A549 (cell line): ENCODE results near the gene XRCC2. TPM values are rescaled to one million over a fixed set of nuclear protein-coding genes. Genes with fewer than 3 reads are reported as not detected.

Source experiments
- ATAC-seq, 2 experiments: fragments of 200-7000 bp in 1 of 2; fragments of >200 bp in 1 of 2; cut with Nextera tagmentation in 1 of 2; cut with Tn5 transposase in 1 of 2; 3 replicates each; pipeline versions ENCODE4 v1.8.0 to v1.9.1; 2018 to 2020; ENCODE audit warnings: mild to moderate bottlenecking in 1 of 2, moderate library complexity in 1 of 2
- CTCF ChIA-PET: fragments of 300-600 bp; sonication (Branson Sonifier 250); formaldehyde crosslinking; extraction: SDS; loops from one replicate; lab custom pipeline; 2021; ENCODE audit warnings: antibody characterized with exemption, inconsistent platforms; lab: Yijun Ruan, JAX
- POLR2A ChIA-PET: fragments of 350-600 bp; formaldehyde crosslinking; extraction: SDS; loops from one replicate; lab custom pipeline; 2021; ENCODE audit warnings: antibody characterized with exemption, inconsistent platforms; lab: Yijun Ruan, JAX
- DNase-seq, 2 experiments: peaks; one replicate each; pipeline versions ENCODE4 v3.0.0 to v3.0.0-alpha.2; 2011 to 2016; ENCODE audit warnings: low read depth in 1 of 2, low spot score in 1 of 2
- FAIRE-seq: peaks from 2 replicates; lab custom pipeline; 2011; peaks lifted over from hg19 to GRCh38; lab: Jason Lieb, UNC
- H3K27ac ChIP-seq, 2 experiments: fragments of >200 bp; sonication (Bioruptor Twin); formaldehyde crosslinking; 3 replicates each; pipeline ENCODE4 v1.5.1; 2016 to 2017
- H3K4me1 ChIP-seq: fragments of >200 bp; sonication (Bioruptor Twin); formaldehyde crosslinking; 3 replicates; pipeline ENCODE4 v1.6.1; 2016
- H3K4me2 ChIP-seq: fragments of >200 bp; sonication (Bioruptor Twin); formaldehyde crosslinking; 3 replicates; pipeline ENCODE4 v1.6.1; 2016
- H3K4me3 ChIP-seq: fragments of >200 bp; sonication (Bioruptor Twin); formaldehyde crosslinking; 3 replicates; pipeline ENCODE4 v1.5.1; 2016
- H3K9me3 ChIP-seq: fragments of >200 bp; sonication (Bioruptor Twin); formaldehyde crosslinking; 3 replicates; pipeline ENCODE4 v1.6.1; 2016
- CBX8 ChIP-seq: fragments of 200-600 bp; sonication (generic); IDR thresholded peaks from 2 replicates; pipeline ENCODE4 v1.6.1; 2016
- CEBPB ChIP-seq, 2 experiments: fragments of >200 bp in 1 of 2; sonication (Bioruptor Twin) in 1 of 2; formaldehyde crosslinking in 1 of 2; IDR thresholded peaks; 2 replicates each; pipeline ENCODE4 v1.6.1; 2012 to 2016
- CTCF ChIP-seq: fragments of >200 bp; sonication (Bioruptor Twin); formaldehyde crosslinking; IDR thresholded peaks from 3 replicates; pipeline ENCODE4 v1.5.1; 2016
- E2F6 ChIP-seq: IDR thresholded peaks from 2 replicates; pipeline ENCODE4 v1.6.1; 2012; ENCODE audit warnings: low read depth, borderline replicate concordance
- EHMT2 ChIP-seq: fragments of 200-600 bp; sonication (generic); IDR thresholded peaks from 2 replicates; pipeline ENCODE4 v1.6.1; 2016; ENCODE audit warnings: antibody characterized with exemption, low read depth, mild to moderate bottlenecking, moderate library complexity
- EP300 ChIP-seq, 2 experiments: fragments of >200 bp; sonication (Bioruptor Twin); formaldehyde crosslinking; IDR thresholded peaks; 2 replicates in 1 of 2; 3 replicates in 1 of 2; pipeline ENCODE4 v1.6.1; 2016 to 2017
- FOSB ChIP-seq: fragments of 250-450 bp; sonication (Bioruptor Pico); IDR thresholded peaks from 2 replicates; pipeline ENCODE4 v1.5.0; 2020; ENCODE audit warnings: mild to moderate bottlenecking, moderate library complexity
- HDAC2 ChIP-seq: fragments of 200-600 bp; sonication (generic); IDR thresholded peaks from 2 replicates; pipeline ENCODE4 v1.6.1; 2016
- HEYL ChIP-seq: fragments of 250-450 bp; sonication (Bioruptor Pico); IDR thresholded peaks from 2 replicates; pipeline ENCODE4 v1.8.0; 2021; ENCODE audit warnings: mild to moderate bottlenecking, moderate library complexity
- HOXA7 ChIP-seq: fragments of 250-450 bp; sonication (Bioruptor Pico); IDR thresholded peaks from 2 replicates; pipeline ENCODE4 v1.5.0; 2020; ENCODE audit warnings: mild to moderate bottlenecking, moderate library complexity
- HOXB5 ChIP-seq: fragments of 250-450 bp; sonication (Bioruptor Pico); IDR thresholded peaks from 2 replicates; pipeline ENCODE4 v1.5.0; 2020; ENCODE audit warnings: mild to moderate bottlenecking, moderate library complexity
- KDM1A ChIP-seq: fragments of 200-600 bp; sonication (generic); IDR thresholded peaks from 2 replicates; pipeline ENCODE4 v1.6.1; 2016; ENCODE audit warnings: low read depth, mild to moderate bottlenecking
- KDM5A ChIP-seq: fragments of 200-600 bp; sonication (generic); IDR thresholded peaks from 2 replicates; pipeline ENCODE4 v1.6.1; 2016; ENCODE audit warnings: antibody characterized with exemption, mild to moderate bottlenecking
- MAZ ChIP-seq: fragments of 150-350 bp; IDR thresholded peaks from 2 replicates; pipeline ENCODE4 v1.6.1; 2014; ENCODE audit warnings: antibody characterized with exemption, low read depth, low read length, borderline replicate concordance
- MYC ChIP-seq: IDR thresholded peaks from 2 replicates; pipeline ENCODE4 v1.6.1; 2012; ENCODE audit warnings: mild to moderate bottlenecking, inconsistent platforms, low read length, improper control_type of control experiment, borderline replicate concordance
- NR3C1 ChIP-seq: fragments of >200 bp; sonication (Bioruptor Twin); formaldehyde crosslinking; IDR thresholded peaks from 3 replicates; pipeline ENCODE4 v1.6.1; 2017
- POLR2A ChIP-seq: IDR thresholded peaks from 2 replicates; pipeline ENCODE4 v1.6.1; 2012; ENCODE audit warnings: mild to moderate bottlenecking, low read length
- POLR2AphosphoS2 ChIP-seq: conservative IDR thresholded peaks from 2 replicates; pipeline ENCODE4 v1.6.1; 2012; ENCODE audit warnings: low read length, improper control_type of control experiment, inconsistent platforms
- RCOR1 ChIP-seq: fragments of 150-350 bp; IDR thresholded peaks from 2 replicates; pipeline ENCODE4 v1.6.1; 2014; ENCODE audit warnings: antibody characterized with exemption, low read length, low read depth
- RFX5 ChIP-seq: fragments of 450-650 bp; IDR thresholded peaks from 2 replicates; pipeline ENCODE4 v1.7.1; 2014; ENCODE audit warnings: antibody characterized with exemption, mild to moderate bottlenecking, moderate library complexity
- SREBF2 ChIP-seq: fragments of 450-650 bp; IDR thresholded peaks from 2 replicates; pipeline ENCODE4 v1.6.1; 2014; ENCODE audit warnings: mild to moderate bottlenecking, moderate library complexity
- TFCP2L1 ChIP-seq: fragments of 250-450 bp; sonication (Bioruptor Pico); IDR thresholded peaks from 2 replicates; pipeline ENCODE4 v1.5.0; 2021; ENCODE audit warnings: mild to moderate bottlenecking
- ZC3H11A ChIP-seq: fragments of 450-650 bp; IDR thresholded peaks from 2 replicates; pipeline ENCODE4 v1.6.1; 2014; ENCODE audit warnings: antibody characterized with exemption, mild to moderate bottlenecking
- ZFP36 ChIP-seq: fragments of 450-650 bp; IDR thresholded peaks from 2 replicates; pipeline ENCODE4 v1.6.1; 2014; ENCODE audit warnings: borderline replicate concordance; ENCODE audit not compliant: partially characterized antibody
- ZSCAN20 ChIP-seq: fragments of 250-450 bp; sonication (Bioruptor Pico); IDR thresholded peaks from 2 replicates; pipeline ENCODE4 v1.8.0; 2022; ENCODE audit warnings: mild to moderate bottlenecking, moderate library complexity
- WGBS: methylation state at CpG from one replicate; pipeline ENCODE4 v1.1.6; 2017; ENCODE audit errors: missing lambda C conversion rate; 5-methylcytosine and 5-hydroxymethylcytosine counted together
- polyA plus RNA-seq, 4 experiments: library from polyadenylated mRNA; depleted of rRNA in 3 of 4; stranded (reverse); fragments of >200 nt; fragmentation: RNase III in 1 of 4; extraction: RNeasy Plus Mini Kit Qiagen cat#74134 plus additional on column Dnase treatment in 1 of 4; gene quantifications; 2 replicates in 3 of 4; 3 replicates in 1 of 4; pipeline ENCODE4 v1.2.3, GENCODE V29; 2011 to 2017
- TF ChIP-seq, protein P1 (sequence below): IDR thresholded peaks from 2 replicates; pipeline ENCODE4 v1.6.1; 2012

The XRCC2 gene
- polyA plus RNA-seq, 2 of the 4 experiments (the other 2 are of a cell fraction) = 12.3 to 13.1 TPM

GRCh38 chr7:152673897-152674296 is 2.0 kb downstream of the XRCC2 start:
- DNase-seq (no peak), ATAC-seq (no peak), FAIRE-seq (no peak)
- POLR2A ChIA-PET = no interaction called here
- no peak for TF ChIP-seq SREBF2
- no peak for TF ChIP-seq E2F6
- 0 out of 3 replicates have a peak, but pooled peaks cover 4% of the 10 kb centered on the region for H3K4me1 ChIP-seq
- WGBS = 96% methylated on average over 2 of the region's 2 CpGs
- H3K4me3 ChIP-seq = no peak overlapping the region
- no peak overlapping the region for H3K4me2 ChIP-seq
- H3K9me3 ChIP-seq = no peaks in the 10 kb centered on the region
- H3K27ac ChIP-seq = no peak overlapping the region
- CTCF ChIA-PET = interaction anchor here (1.2 kb wide), 1 partner anchor 22 kb away, joined by 3 read pairs; no protein-coding TSS in a partner anchor

- DNase-seq (no peak), ATAC-seq (no peak), FAIRE-seq (no peak)
- H3K27ac ChIP-seq = no peak overlapping the region
- 93% methylated on average over 1 of the region's 1 CpG for WGBS
- H3K4me1 ChIP-seq = 0 out of 3 replicates have a peak, but pooled peaks cover 4% of the 10 kb centered on the region
- no peak overlapping the region for H3K4me3 ChIP-seq
- CTCF ChIA-PET = no interaction called here
- no peak for TF ChIP-seq POLR2AphosphoS2
- TF ChIP-seq CEBPB (IDR thresholded peaks at IDR 0.05) = no peak
- TF ChIP-seq CTCF = no peak
- no peak for TF ChIP-seq HOXA7 (CRISPR knock-in tag)
- no peak for TF ChIP-seq HDAC2
- TF ChIP-seq HEYL = no peak
- TF ChIP-seq E2F6 = no peak
- TF ChIP-seq KDM5A = no peak
- TF ChIP-seq ZFP36 = no peak
- TF ChIP-seq FOSB (CRISPR knock-in tag) = no peak
- TF ChIP-seq MYC = no peak
- TF ChIP-seq EP300 (IDR thresholded peaks at IDR 0.05) = no peak
- TF ChIP-seq NR3C1 = no peak
- TF ChIP-seq HOXB5 (CRISPR knock-in tag) = no peak
- TF ChIP-seq, protein P1, sequence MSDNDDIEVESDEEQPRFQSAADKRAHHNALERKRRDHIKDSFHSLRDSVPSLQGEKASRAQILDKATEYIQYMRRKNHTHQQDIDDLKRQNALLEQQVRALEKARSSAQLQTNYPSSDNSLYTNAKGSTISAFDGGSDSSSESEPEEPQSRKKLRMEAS = no peak
- no peak for TF ChIP-seq CBX8
- no peak for TF ChIP-seq ZC3H11A
- no peak for TF ChIP-seq TFCP2L1 (CRISPR knock-in tag)
- POLR2A ChIA-PET = no interaction called here
- H3K4me2 ChIP-seq = no peak overlapping the region
- H3K9me3 ChIP-seq = no peaks in the 10 kb centered on the region
Measured at GRCh38 chr7:152672626-152673025, 3.3 kb downstream of the XRCC2 start.

DNA sequence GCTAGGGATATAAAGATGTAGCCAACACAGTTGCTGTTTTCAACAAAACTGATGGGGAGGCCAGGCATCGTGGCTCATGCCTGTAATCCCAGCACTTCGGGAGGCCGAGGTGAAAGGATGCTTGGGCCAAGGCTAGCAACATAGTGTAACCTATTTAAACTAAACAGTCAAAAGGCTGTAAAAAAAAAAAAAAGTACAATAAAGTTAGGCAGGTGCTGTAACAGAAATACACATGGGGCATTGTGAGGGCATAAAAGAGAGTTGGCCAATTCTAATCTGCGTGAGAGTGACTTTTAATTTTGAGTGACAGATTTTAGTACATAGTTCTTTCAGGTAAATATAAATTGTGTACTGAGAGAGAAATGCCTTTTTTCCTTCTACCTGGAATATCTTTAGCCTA is 6.2 kb downstream of the XRCC2 start:
- no peak for ATAC-seq
- no peak for DNase-seq
- Histone ChIP-seq H3K9me3 (no peaks in the 10 kb centered on the region), H3K4me2 (no peak overlapping the region), H3K27ac (no peak overlapping the region), H3K4me1 (0 out of 3 replicates have a peak, but pooled peaks cover under 1% of the 10 kb centered on the region), H3K4me3 (no peak overlapping the region)
- TF ChIP-seq MAZ (no peak), HEYL (no peak), KDM1A (no peak), MYC (no peak), HDAC2 (no peak), ZSCAN20 (CRISPR knock-in tag) (no peak), RCOR1 (no peak), HOXA7 (CRISPR knock-in tag) (no peak), KDM5A (no peak), RFX5 (no peak), POLR2A (no peak), E2F6 (no peak), EHMT2 (no peak), HOXB5 (CRISPR knock-in tag) (no peak), ZC3H11A (no peak), ZFP36 (no peak)
- no peak for FAIRE-seq
- ChIA-PET POLR2A (no interaction called here), CTCF (no interaction called here)
- WGBS = 92% methylated on average over 4 of the region's 4 CpGs
